ENCODE results near the gene RCOR2. TPM values are rescaled to one million over a fixed set of nuclear protein-coding genes. Genes with fewer than 3 reads are reported as not detected.

The RCOR2 gene
- total RNA-seq, 1 experiment from 2014 or later = 1.8 TPM

DNA sequence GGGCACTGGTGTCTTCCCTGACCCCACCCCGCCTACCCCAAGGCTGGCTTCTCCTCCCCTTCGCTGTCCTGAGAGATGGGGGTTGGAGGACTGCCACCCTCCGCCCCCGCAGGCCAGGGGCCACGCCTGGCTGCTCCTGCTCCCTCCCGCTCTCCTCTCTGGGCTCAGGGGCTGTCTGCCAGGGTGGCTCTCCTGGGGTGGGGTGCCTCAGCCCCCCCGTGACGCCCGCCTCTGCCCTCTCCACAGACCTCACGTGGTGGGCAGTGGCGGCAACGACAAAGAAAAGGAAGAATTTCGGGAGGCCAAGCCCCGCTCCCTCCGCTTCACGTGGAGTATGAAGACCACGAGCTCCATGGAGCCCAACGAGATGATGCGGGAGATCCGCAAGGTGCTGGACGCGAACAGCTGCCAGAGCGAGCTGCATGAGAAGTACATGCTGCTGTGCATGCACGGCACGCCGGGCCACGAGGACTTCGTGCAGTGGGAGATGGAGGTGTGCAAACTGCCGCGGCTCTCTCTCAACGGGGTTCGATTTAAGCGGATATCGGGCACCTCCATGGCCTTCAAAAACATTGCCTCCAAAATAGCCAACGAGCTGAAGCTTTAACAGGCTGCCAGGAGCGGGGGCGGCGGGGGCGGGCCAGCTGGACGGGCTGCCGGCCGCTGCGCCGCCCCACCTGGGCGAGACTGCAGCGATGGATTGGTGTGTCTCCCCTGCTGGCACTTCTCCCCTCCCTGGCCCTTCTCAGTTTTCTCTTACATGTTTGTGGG lies 8.1 kb downstream of the RCOR2 start:
- H3K36me3 Mint-ChIP-seq (ENCODE audit: insufficient read depth, unreplicated experiment) = peaks cover 60% of the 10 kb centered on the region
- Histone ChIP-seq H3K4me1 (0 out of 2 replicates have a peak, but pooled peaks cover 5% of the 10 kb centered on the region), H3K27me3 (replicated peaks; ENCODE audit: control insufficient read depth, insufficient read depth, low read length) (no peaks in the 10 kb centered on the region), H3K9me3 (no peaks in the 10 kb centered on the region), H3K36me3 (ENCODE audit: control insufficient read depth, insufficient read depth, low read length) (peaks cover 3% of the 10 kb centered on the region; the same call in 1 of the 2 replicates), H3K4me3 (ENCODE audit: low read depth, low read length) (no peak overlapping the region)
- BruUV-seq (replicated peaks) = no TSS peak
- no peaks in the 10 kb centered on the region for H3K27me3 Mint-ChIP-seq (ENCODE audit: insufficient read depth, unreplicated experiment)
- no peaks in the 10 kb centered on the region for H3K4me1 Mint-ChIP-seq (ENCODE audit: low read depth, unreplicated experiment)
- no peak overlapping the region for H3K27ac Mint-ChIP-seq (ENCODE audit: unreplicated experiment)
- TF ChIP-seq CTCF (IDR thresholded peaks at IDR 0.05; ENCODE audit: insufficient read depth in 1 of 2, low read depth in 1 of 2, low read length in 1 of 2, severe bottlenecking in 1 of 2, unreplicated experiment in 1 of 2) = no peak
- ChIA-PET POLR2A (no interaction called here), CTCF (interaction anchor here (1.1 kb wide), 1 partner anchor 37 kb away, joined by 3 read pairs; no protein-coding TSS in a partner anchor)
- H3K9me3 Mint-ChIP-seq (ENCODE audit: unreplicated experiment) = no peaks in the 10 kb centered on the region
- no peak overlapping the region for H3K4me3 Mint-ChIP-seq (ENCODE audit: unreplicated experiment)
- no peak for DNase-seq
- intact Hi-C loops (cut with micrococcal nuclease; ENCODE audit: unreplicated experiment) = loop anchor here (5.0 kb wide), 1 partner anchor 38 kb away; no protein-coding TSS in a partner anchor

DNA sequence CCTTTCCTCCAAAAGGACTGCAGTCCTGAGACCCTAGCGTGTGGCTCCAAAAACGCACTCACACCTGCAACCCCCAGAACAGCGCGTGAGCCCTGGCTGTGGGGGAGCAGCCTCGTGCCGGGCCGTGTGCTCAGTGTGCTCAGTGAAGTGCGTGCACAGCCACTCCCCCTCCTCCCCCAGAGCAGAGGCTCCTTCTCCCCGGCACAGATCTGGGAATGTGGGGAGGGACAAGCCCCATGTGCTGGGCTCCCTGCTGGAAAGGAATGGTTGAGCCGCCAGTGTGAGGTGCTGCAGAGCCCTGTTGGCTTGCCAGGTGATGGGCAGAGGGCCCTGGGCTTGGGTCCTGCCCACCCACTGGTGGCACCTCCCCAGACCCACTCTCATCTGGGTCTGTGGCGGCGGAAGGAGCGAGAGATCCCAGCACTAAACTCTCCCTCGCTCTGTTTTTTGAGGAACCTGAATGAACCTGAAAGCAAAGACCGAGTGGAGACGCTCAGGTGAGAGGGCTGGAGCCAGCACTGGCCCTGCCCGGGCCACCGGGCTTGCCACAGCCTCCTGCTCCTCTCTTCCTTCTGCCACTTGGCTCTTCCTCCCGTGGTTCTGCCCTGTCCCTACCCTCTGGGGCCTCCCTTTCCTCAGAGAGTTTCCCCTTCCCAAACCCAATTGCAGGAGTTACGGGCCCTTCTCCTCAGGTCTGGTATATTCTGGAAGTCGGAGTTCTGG lies 9.0 kb downstream of the RCOR2 start:
- Histone ChIP-seq H3K4me1 (0 out of 2 replicates have a peak, but pooled peaks cover 5% of the 10 kb centered on the region), H3K36me3 (ENCODE audit: control insufficient read depth, insufficient read depth, low read length) (peaks cover 3% of the 10 kb centered on the region; the same call in 1 of the 2 replicates), H3K4me3 (ENCODE audit: low read depth, low read length) (no peak overlapping the region), H3K27me3 (replicated peaks; ENCODE audit: control insufficient read depth, insufficient read depth, low read length) (no peaks in the 10 kb centered on the region), H3K9me3 (no peaks in the 10 kb centered on the region)
- Mint-ChIP-seq H3K27ac (ENCODE audit: unreplicated experiment) (no peak overlapping the region), H3K4me3 (ENCODE audit: unreplicated experiment) (no peak overlapping the region), H3K27me3 (ENCODE audit: insufficient read depth, unreplicated experiment) (no peaks in the 10 kb centered on the region), H3K36me3 (ENCODE audit: insufficient read depth, unreplicated experiment) (peaks cover 62% of the 10 kb centered on the region), H3K9me3 (ENCODE audit: unreplicated experiment) (no peaks in the 10 kb centered on the region), H3K4me1 (ENCODE audit: low read depth, unreplicated experiment) (no peaks in the 10 kb centered on the region)
- intact Hi-C loops (cut with micrococcal nuclease; ENCODE audit: unreplicated experiment) = loop anchor here (5.0 kb wide), 1 partner anchor 39 kb away; no protein-coding TSS in a partner anchor
- POLR2A ChIA-PET = no interaction called here
- no peak for TF ChIP-seq CTCF (IDR thresholded peaks at IDR 0.05; ENCODE audit: insufficient read depth in 1 of 2, low read depth in 1 of 2, low read length in 1 of 2, severe bottlenecking in 1 of 2, unreplicated experiment in 1 of 2)
- no TSS peak for BruUV-seq (replicated peaks)
- CTCF ChIA-PET = interaction anchor here (1.1 kb wide), 1 partner anchor 38 kb away, joined by 3 read pairs; no protein-coding TSS in a partner anchor
- no peak for DNase-seq

GRCh38 chr11:63907063-63907462 lies 9.9 kb downstream of the RCOR2 start:
- Histone ChIP-seq H3K4me3 (ENCODE audit: low read depth, low read length) (no peak overlapping the region), H3K4me1 (0 out of 2 replicates have a peak, but pooled peaks cover 5% of the 10 kb centered on the region), H3K36me3 (ENCODE audit: control insufficient read depth, insufficient read depth, low read length) (peaks cover 3% of the 10 kb centered on the region; the same call in 1 of the 2 replicates), H3K27me3 (replicated peaks; ENCODE audit: control insufficient read depth, insufficient read depth, low read length) (no peaks in the 10 kb centered on the region), H3K9me3 (no peaks in the 10 kb centered on the region)
- ChIA-PET POLR2A (no interaction called here), CTCF (interaction anchor here (0.6 to 1.4 kb wide), 6 partner anchors 9 to 149 kb away, joined by 3 to 7 read pairs (median 4); partner anchors contain the start of genes MARK2 and RCOR2)
- H3K36me3 Mint-ChIP-seq (ENCODE audit: insufficient read depth, unreplicated experiment) = peaks cover 64% of the 10 kb centered on the region
- H3K4me3 Mint-ChIP-seq (ENCODE audit: unreplicated experiment) = no peak overlapping the region
- intact Hi-C loops (cut with micrococcal nuclease; ENCODE audit: unreplicated experiment) = loop anchor here (5.0 kb wide), 1 partner anchor 40 kb away; no protein-coding TSS in a partner anchor
- H3K27ac Mint-ChIP-seq (ENCODE audit: unreplicated experiment) = no peak overlapping the region
- no peaks in the 10 kb centered on the region for H3K4me1 Mint-ChIP-seq (ENCODE audit: low read depth, unreplicated experiment)
- no TSS peak for BruUV-seq (replicated peaks)
- no peak for DNase-seq
- no peaks in the 10 kb centered on the region for H3K9me3 Mint-ChIP-seq (ENCODE audit: unreplicated experiment)
- H3K27me3 Mint-ChIP-seq (ENCODE audit: insufficient read depth, unreplicated experiment) = no peaks in the 10 kb centered on the region
- TF ChIP-seq CTCF (IDR thresholded peaks at IDR 0.05; ENCODE audit: insufficient read depth in 1 of 2, low read depth in 1 of 2, low read length in 1 of 2, severe bottlenecking in 1 of 2, unreplicated experiment in 1 of 2) = no peak

All from Caco-2 (cell line).